HCT116 (cell line): ENCODE results near the gene IFNA21. TPM values are rescaled to one million over a fixed set of nuclear protein-coding genes. Genes with fewer than 3 reads are reported as not detected.

ENCODE experiments used
- ATAC-seq: fragments of 200-7000 bp; cut with Tn5 transposase; 2 replicates; pipeline ENCODE4 v1.9.1; 2020; ENCODE audit warnings: mild to moderate bottlenecking, moderate library complexity
- BruUV-seq: library from RNA; stranded (reverse); fragments of 400-500 nt; replicated peaks from 2 replicates; lab custom pipeline; 2021; lab: Mats Ljungman, UMichigan
- CTCF ChIA-PET: fragments of 300-600 bp; sonication (Branson Sonifier 250); formaldehyde crosslinking; loops from one replicate; lab custom pipeline; 2021; ENCODE audit warnings: antibody characterized with exemption; lab: Charles Lee
- POLR2A ChIA-PET: fragments of 300-600, 350-600 bp; sonication (Branson Sonifier 250); formaldehyde crosslinking; loops from one replicate; lab custom pipeline; 2021; ENCODE audit warnings: antibody characterized with exemption; lab: Charles Lee
- RAD21 ChIA-PET, 2 experiments: fragments of 300-600 bp; sonication (Branson Sonifier 250); formaldehyde crosslinking; loops; one replicate each; lab custom pipeline; 2023; ENCODE audit warnings: low total read pairs in 2 of 2; ENCODE audit not compliant: uncharacterized antibody in 2 of 2, unreplicated experiment in 2 of 2, low non-redundant PET in 1 of 2; lab: Charles Lee
- DNase-seq: peaks from one replicate; pipeline ENCODE4 v3.0.0-alpha.2; 2010; ENCODE audit warnings: low read depth, low spot score
- H2AFZ ChIP-seq: fragments of 200-600 bp; shearing (Covaris generic), sonication (generic); 2 replicates; pipeline ENCODE4 v1.6.1; 2017; ENCODE audit warnings: low read depth, mixed run types, mixed read lengths, antibody characterized with exemption, low read length; ENCODE audit not compliant: poor library complexity, severe bottlenecking
- H3K27ac ChIP-seq: 2 replicates; pipeline ENCODE4 v1.5.1; 2012; ENCODE audit warnings: low read depth, low read length
- H3K27me3 ChIP-seq: fragments of 200-600 bp; sonication (generic); 2 replicates; pipeline ENCODE4 v1.6.1; 2016; ENCODE audit warnings: mixed run types, low read length, mixed read lengths; ENCODE audit not compliant: insufficient read depth
- H3K36me3 ChIP-seq, 2 experiments: fragments of 200-500 bp in 1 of 2; fragments of 200-600 bp in 1 of 2; sonication (Bioruptor generic) in 1 of 2; sonication (generic) in 1 of 2; 2 replicates each; pipeline versions ENCODE4 v1.5.1 to v1.6.1; 2014 to 2016; ENCODE audit warnings: low read length in 2 of 2, inconsistent platforms in 1 of 2, mixed read lengths in 1 of 2, mixed run types in 1 of 2; ENCODE audit not compliant: insufficient read depth in 2 of 2, control insufficient read depth in 1 of 2
- H3K4me1 ChIP-seq, 2 experiments: fragments of 200-600 bp in 1 of 2; sonication (generic) in 1 of 2; 2 replicates each; pipeline versions ENCODE4 v1.5.1 to v1.6.1; 2012 to 2017; ENCODE audit warnings: low read length in 2 of 2, inconsistent platforms in 1 of 2, mild to moderate bottlenecking in 1 of 2, mixed read lengths in 1 of 2, mixed run types in 1 of 2, moderate library complexity in 1 of 2; ENCODE audit not compliant: insufficient read depth in 2 of 2, control insufficient read depth in 1 of 2
- H3K4me2 ChIP-seq: fragments of 200-600 bp; sonication (generic); 2 replicates; pipeline ENCODE4 v1.6.1; 2017; ENCODE audit warnings: mixed run types, low read length, mixed read lengths
- H3K4me3 ChIP-seq, 2 experiments: fragments of 200-600 bp in 1 of 2; sonication (generic) in 1 of 2; replicated peaks in 1 of 2; 2 replicates each; pipeline ENCODE4 v1.5.1; 2011 to 2016; ENCODE audit warnings: low read length in 2 of 2, control low read depth in 1 of 2, low read depth in 1 of 2, mild to moderate bottlenecking in 1 of 2, mixed read lengths in 1 of 2, mixed run types in 1 of 2
- H3K79me2 ChIP-seq: fragments of 200-600 bp; sonication (generic); 2 replicates; pipeline ENCODE4 v1.6.1; 2017; ENCODE audit warnings: mild to moderate bottlenecking, mixed run types, low read length, moderate library complexity, mixed read lengths; ENCODE audit not compliant: insufficient read depth
- H3K9ac ChIP-seq: fragments of 200-600 bp; sonication (generic); 2 replicates; pipeline ENCODE4 v1.6.1; 2016; ENCODE audit warnings: low read length, mixed read lengths
- H3K9me2 ChIP-seq: fragments of 200-600 bp; sonication (generic), shearing (Covaris generic); 2 replicates; pipeline ENCODE4 v1.6.1; 2017; ENCODE audit warnings: mixed run types, mild to moderate bottlenecking, moderate library complexity; ENCODE audit not compliant: insufficient read depth
- H3K9me3 ChIP-seq, 2 experiments: fragments of 200-500 bp in 1 of 2; fragments of 200-600 bp in 1 of 2; sonication (Bioruptor generic) in 1 of 2; sonication (generic) in 1 of 2; 2 replicates each; pipeline ENCODE4 v1.6.1; 2014 to 2017; ENCODE audit warnings: low read length in 2 of 2, mixed read lengths in 2 of 2, inconsistent platforms in 1 of 2, low read depth in 1 of 2, mild to moderate bottlenecking in 1 of 2, mixed run types in 1 of 2, moderate library complexity in 1 of 2; ENCODE audit not compliant: control insufficient read depth in 1 of 2, insufficient read depth in 1 of 2
- H4K20me1 ChIP-seq: fragments of 200-600 bp; sonication (generic), shearing (Covaris generic); 2 replicates; pipeline ENCODE4 v1.6.1; 2017; ENCODE audit warnings: mixed run types, mild to moderate bottlenecking, moderate library complexity; ENCODE audit not compliant: insufficient read depth
- CBX3 ChIP-seq: IDR thresholded peaks from 2 replicates; pipeline ENCODE4 v1.6.1; 2012; ENCODE audit warnings: low read depth
- ELF1 ChIP-seq: IDR thresholded peaks from 2 replicates; pipeline ENCODE4 v1.6.1; 2012; ENCODE audit warnings: low read depth, borderline replicate concordance
- EZH2 ChIP-seq: fragments of 200-600 bp; sonication (generic); IDR thresholded peaks from 2 replicates; pipeline ENCODE4 v1.6.1; 2017; ENCODE audit warnings: antibody characterized with exemption, mixed run types
- EZH2phosphoT487 ChIP-seq: fragments of 200-600 bp; IDR thresholded peaks from 2 replicates; pipeline ENCODE4 v1.6.1; 2018; ENCODE audit warnings: antibody characterized with exemption, borderline replicate concordance
- JUND ChIP-seq: IDR thresholded peaks from 2 replicates; pipeline ENCODE4 v1.6.1; 2012
- RAD21 ChIP-seq: IDR thresholded peaks from 2 replicates; pipeline ENCODE4 v1.6.1; 2012; ENCODE audit warnings: low read depth, mild to moderate bottlenecking
- YY1 ChIP-seq: IDR thresholded peaks from 2 replicates; pipeline ENCODE4 v1.6.1; 2011; ENCODE audit warnings: low read length, low read depth, moderate library complexity, mild to moderate bottlenecking; ENCODE audit not compliant: insufficient replicate concordance; ENCODE audit errors: extremely low read depth
- ZFX ChIP-seq: fragments of 450-650 bp; IDR thresholded peaks from 2 replicates; pipeline ENCODE4 v1.6.1; 2017
- ZNF274 ChIP-seq: fragments of 200-500 bp; sonication (Bioruptor generic); IDR thresholded peaks from 2 replicates; pipeline ENCODE4 v1.6.1; 2014; ENCODE audit warnings: mild to moderate bottlenecking, low read depth, low read length, inconsistent platforms
- intact Hi-C: fragments of 100-400 bp; cut with micrococcal nuclease; formaldehyde crosslinking; loops from 2 replicates; pipeline ENCODE4 v1.10.0; 2022
- total RNA-seq: library from RNA; stranded (reverse); gene quantifications from one replicate; pipeline ENCODE4 v1.2.1, GENCODE V29; 2021; ENCODE audit not compliant: unreplicated experiment
- TF ChIP-seq, protein P1 (sequence below): IDR thresholded peaks from 2 replicates; pipeline ENCODE4 v1.6.1; 2012; ENCODE audit warnings: low read depth
- TF ChIP-seq, protein P2 (sequence below), 3 experiments: fragments of 200-600 bp in 1 of 3; sonication (generic) in 1 of 3; IDR thresholded peaks in 2 of 3; conservative IDR thresholded peaks in 1 of 3; 2 replicates each; pipeline ENCODE4 v1.5.1; 2012 to 2017; ENCODE audit warnings: low read depth in 2 of 3, low read length in 2 of 3, antibody characterized with exemption in 1 of 3, borderline replicate concordance in 1 of 3, control low read depth in 1 of 3, mild to moderate bottlenecking in 1 of 3, mixed read lengths in 1 of 3, mixed run types in 1 of 3, moderate library complexity in 1 of 3; ENCODE audit not compliant: insufficient read depth in 1 of 3
- TF ChIP-seq, protein P3 (sequence below): IDR thresholded peaks from 2 replicates; pipeline ENCODE4 v1.6.1; 2012

The IFNA21 gene
- total RNA-seq, 1 experiment from 2014 or later, result not detected

DNA sequence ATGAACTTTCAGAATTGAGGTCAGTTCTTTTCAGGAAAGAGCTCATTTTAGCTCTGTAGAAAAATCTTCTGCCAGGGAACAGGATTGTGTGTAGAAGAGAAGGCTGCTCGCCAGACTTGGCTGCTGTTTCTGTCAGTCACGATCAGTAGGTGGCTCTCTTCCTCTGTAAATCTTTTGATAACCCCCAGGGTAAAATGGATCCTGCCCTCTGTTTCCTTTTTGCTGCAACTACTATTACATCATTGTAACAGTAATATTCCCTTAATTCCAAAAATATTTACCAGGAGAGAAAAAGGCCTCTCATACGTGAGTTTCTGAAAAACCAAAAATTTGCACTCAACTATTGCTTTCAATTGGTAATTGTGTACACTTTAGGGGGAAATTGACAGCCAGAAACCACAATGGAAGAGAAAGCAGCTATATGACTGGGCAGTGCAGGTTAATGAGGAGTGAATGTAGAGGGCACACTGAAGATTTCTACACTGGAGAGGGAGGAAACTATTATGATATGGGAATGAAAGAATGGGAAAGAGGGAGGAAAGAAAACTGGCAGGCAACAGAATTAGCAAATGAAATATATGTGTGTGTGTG, 12.3 kb downstream of the IFNA21 start:
- DNase-seq (peak; percentile 51), ATAC-seq (peak; percentile 97)
- H3K27me3 ChIP-seq, result no peaks in the 10 kb centered on the region
- 0 out of 4 replicates have a peak overlapping the region, but pooled peaks of 1 of the 2 experiments have one; percentile 8 for H3K4me3 ChIP-seq
- peak overlapping the region; percentile 96 for H2AFZ ChIP-seq
- no peaks in the 10 kb centered on the region for H3K9me3 ChIP-seq
- H3K27ac ChIP-seq, result no peak overlapping the region
- TF ChIP-seq, protein P1, sequence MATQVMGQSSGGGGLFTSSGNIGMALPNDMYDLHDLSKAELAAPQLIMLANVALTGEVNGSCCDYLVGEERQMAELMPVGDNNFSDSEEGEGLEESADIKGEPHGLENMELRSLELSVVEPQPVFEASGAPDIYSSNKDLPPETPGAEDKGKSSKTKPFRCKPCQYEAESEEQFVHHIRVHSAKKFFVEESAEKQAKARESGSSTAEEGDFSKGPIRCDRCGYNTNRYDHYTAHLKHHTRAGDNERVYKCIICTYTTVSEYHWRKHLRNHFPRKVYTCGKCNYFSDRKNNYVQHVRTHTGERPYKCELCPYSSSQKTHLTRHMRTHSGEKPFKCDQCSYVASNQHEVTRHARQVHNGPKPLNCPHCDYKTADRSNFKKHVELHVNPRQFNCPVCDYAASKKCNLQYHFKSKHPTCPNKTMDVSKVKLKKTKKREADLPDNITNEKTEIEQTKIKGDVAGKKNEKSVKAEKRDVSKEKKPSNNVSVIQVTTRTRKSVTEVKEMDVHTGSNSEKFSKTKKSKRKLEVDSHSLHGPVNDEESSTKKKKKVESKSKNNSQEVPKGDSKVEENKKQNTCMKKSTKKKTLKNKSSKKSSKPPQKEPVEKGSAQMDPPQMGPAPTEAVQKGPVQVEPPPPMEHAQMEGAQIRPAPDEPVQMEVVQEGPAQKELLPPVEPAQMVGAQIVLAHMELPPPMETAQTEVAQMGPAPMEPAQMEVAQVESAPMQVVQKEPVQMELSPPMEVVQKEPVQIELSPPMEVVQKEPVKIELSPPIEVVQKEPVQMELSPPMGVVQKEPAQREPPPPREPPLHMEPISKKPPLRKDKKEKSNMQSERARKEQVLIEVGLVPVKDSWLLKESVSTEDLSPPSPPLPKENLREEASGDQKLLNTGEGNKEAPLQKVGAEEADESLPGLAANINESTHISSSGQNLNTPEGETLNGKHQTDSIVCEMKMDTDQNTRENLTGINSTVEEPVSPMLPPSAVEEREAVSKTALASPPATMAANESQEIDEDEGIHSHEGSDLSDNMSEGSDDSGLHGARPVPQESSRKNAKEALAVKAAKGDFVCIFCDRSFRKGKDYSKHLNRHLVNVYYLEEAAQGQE, result no peak
- no peak for TF ChIP-seq ZFX
- TF ChIP-seq YY1, result peak; percentile 68
- no peak for TF ChIP-seq ELF1
- TF ChIP-seq EZH2, result no peak
- no peak for TF ChIP-seq JUND
- TF ChIP-seq ZNF274, result no peak
- no peak for TF ChIP-seq EZH2phosphoT487
- TF ChIP-seq CBX3, result no peak
- TF ChIP-seq, protein P2, sequence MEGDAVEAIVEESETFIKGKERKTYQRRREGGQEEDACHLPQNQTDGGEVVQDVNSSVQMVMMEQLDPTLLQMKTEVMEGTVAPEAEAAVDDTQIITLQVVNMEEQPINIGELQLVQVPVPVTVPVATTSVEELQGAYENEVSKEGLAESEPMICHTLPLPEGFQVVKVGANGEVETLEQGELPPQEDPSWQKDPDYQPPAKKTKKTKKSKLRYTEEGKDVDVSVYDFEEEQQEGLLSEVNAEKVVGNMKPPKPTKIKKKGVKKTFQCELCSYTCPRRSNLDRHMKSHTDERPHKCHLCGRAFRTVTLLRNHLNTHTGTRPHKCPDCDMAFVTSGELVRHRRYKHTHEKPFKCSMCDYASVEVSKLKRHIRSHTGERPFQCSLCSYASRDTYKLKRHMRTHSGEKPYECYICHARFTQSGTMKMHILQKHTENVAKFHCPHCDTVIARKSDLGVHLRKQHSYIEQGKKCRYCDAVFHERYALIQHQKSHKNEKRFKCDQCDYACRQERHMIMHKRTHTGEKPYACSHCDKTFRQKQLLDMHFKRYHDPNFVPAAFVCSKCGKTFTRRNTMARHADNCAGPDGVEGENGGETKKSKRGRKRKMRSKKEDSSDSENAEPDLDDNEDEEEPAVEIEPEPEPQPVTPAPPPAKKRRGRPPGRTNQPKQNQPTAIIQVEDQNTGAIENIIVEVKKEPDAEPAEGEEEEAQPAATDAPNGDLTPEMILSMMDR (IDR thresholded peaks at IDR 0.05 in 2 of 3, conservative IDR thresholded peaks at IDR 0.05 in 1 of 3; ENCODE audit: borderline replicate concordance in 1 of 3, insufficient read depth in 1 of 3, low read depth in 2 of 3, low read length in 2 of 3), result peak; percentile 40 to 55 (median 46); a peak in 4 of 6 replicates
- TF ChIP-seq, protein P3, sequence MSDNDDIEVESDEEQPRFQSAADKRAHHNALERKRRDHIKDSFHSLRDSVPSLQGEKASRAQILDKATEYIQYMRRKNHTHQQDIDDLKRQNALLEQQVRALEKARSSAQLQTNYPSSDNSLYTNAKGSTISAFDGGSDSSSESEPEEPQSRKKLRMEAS, result no peak
- peak; percentile 62 for TF ChIP-seq RAD21
- ChIA-PET POLR2A (no interaction called here), RAD21 (no interaction called here), CTCF (interaction anchor here (0.8 to 1.6 kb wide), 10 partner anchors 12 to 400 kb away, joined by 3 to 8 read pairs (median 4); partner anchors contain the start of gene IFNW1)
- H3K4me2 ChIP-seq, result peak overlapping the region; percentile 44
- intact Hi-C loops, result no loop called here
- H4K20me1 ChIP-seq, result no peaks in the 10 kb centered on the region
- H3K9ac ChIP-seq, result no peak overlapping the region
- H3K79me2 ChIP-seq, result no peaks in the 10 kb centered on the region
- H3K9me2 ChIP-seq, result no peaks in the 10 kb centered on the region
- no peaks in the 10 kb centered on the region for H3K36me3 ChIP-seq
- BruUV-seq, result no TSS peak
- peaks cover 0 to 8% of the 10 kb centered on the region in 2 experiments; a peak in 1 of 4 replicates for H3K4me1 ChIP-seq
